GM12878 (cell line): ENCODE results near the gene TOMM5. TPM values are rescaled to one million over a fixed set of nuclear protein-coding genes. Genes with fewer than 3 reads are reported as not detected.

Experiments used
- BHLHE40 ChIP-seq, 2 experiments: fragments of 450-650 bp in 1 of 2; IDR thresholded peaks; 2 replicates each; pipeline ENCODE4 v1.6.1; 2011 to 2017; ENCODE audit warnings: low read depth in 2 of 2, borderline replicate concordance in 1 of 2, improper control_type of control experiment in 1 of 2, low read length in 1 of 2, mild to moderate bottlenecking in 1 of 2
- BMI1 ChIP-seq: fragments of 450-650 bp; IDR thresholded peaks from 2 replicates; pipeline ENCODE4 v1.6.1; 2016; ENCODE audit warnings: mild to moderate bottlenecking, moderate library complexity, borderline replicate concordance
- CHD1 ChIP-seq: IDR thresholded peaks from 2 replicates; pipeline ENCODE4 v1.6.1; 2012; ENCODE audit warnings: low read depth, low read length, improper control_type of control experiment
- CREM ChIP-seq: IDR thresholded peaks from 2 replicates; pipeline ENCODE4 v1.6.1; 2014; ENCODE audit warnings: antibody characterized with exemption, low read depth
- ETV6 ChIP-seq, 2 experiments: fragments of 450-650 bp in 1 of 2; IDR thresholded peaks in 1 of 2; conservative IDR thresholded peaks in 1 of 2; 2 replicates each; pipeline ENCODE4 v1.6.1; 2014; ENCODE audit warnings: antibody characterized with exemption in 1 of 2, borderline replicate concordance in 1 of 2, low read depth in 1 of 2, mild to moderate bottlenecking in 1 of 2, moderate library complexity in 1 of 2
- FOXK2 ChIP-seq: fragments of 450-650 bp; IDR thresholded peaks from 2 replicates; pipeline ENCODE4 v1.6.1; 2017; ENCODE audit warnings: mild to moderate bottlenecking, moderate library complexity
- HDAC2 ChIP-seq: fragments of 200-600 bp; sonication (generic); IDR thresholded peaks from 2 replicates; pipeline ENCODE4 v1.6.1; 2017
- IKZF1 ChIP-seq: fragments of 450-650 bp; conservative IDR thresholded peaks from 2 replicates; pipeline ENCODE4 v1.6.1; 2017; ENCODE audit warnings: antibody characterized with exemption, mild to moderate bottlenecking
- KAT2A ChIP-seq: conservative IDR thresholded peaks from 2 replicates; pipeline ENCODE4 v1.6.1; 2011; ENCODE audit warnings: low read depth, low read length; ENCODE audit not compliant: control insufficient read depth
- KDM1A ChIP-seq: fragments of 200-600 bp; sonication (generic); IDR thresholded peaks from 2 replicates; pipeline ENCODE4 v1.6.1; 2016; ENCODE audit warnings: borderline replicate concordance
- NBN ChIP-seq: fragments of 450-650 bp; IDR thresholded peaks from 2 replicates; pipeline ENCODE4 v1.6.1; 2016
- NFXL1 ChIP-seq: fragments of 450-650 bp; IDR thresholded peaks from 2 replicates; pipeline ENCODE4 v1.6.1; 2017; ENCODE audit warnings: antibody characterized with exemption, mild to moderate bottlenecking, borderline replicate concordance
- NR2C2 ChIP-seq: IDR thresholded peaks from 2 replicates; pipeline ENCODE4 v1.6.1; 2011; ENCODE audit warnings: borderline replicate concordance, low read depth; ENCODE audit not compliant: control insufficient read depth, insufficient read length
- NRF1 ChIP-seq: conservative IDR thresholded peaks from 2 replicates; pipeline ENCODE4 v1.6.1; 2011; ENCODE audit warnings: mild to moderate bottlenecking, low read depth, low read length, improper control_type of control experiment
- PAX5 ChIP-seq: IDR thresholded peaks from 2 replicates; pipeline ENCODE4 v1.6.1; 2011; ENCODE audit warnings: low read depth, low read length, borderline replicate concordance
- PAX8 ChIP-seq: fragments of 450-650 bp; IDR thresholded peaks from 2 replicates; pipeline ENCODE4 v1.6.1; 2017; ENCODE audit warnings: mild to moderate bottlenecking, moderate library complexity
- TCF12 ChIP-seq: IDR thresholded peaks from 2 replicates; pipeline ENCODE4 v1.6.1; 2011; ENCODE audit warnings: low read depth, mild to moderate bottlenecking, low read length
- ZNF274 ChIP-seq: IDR thresholded peaks from one replicate; pipeline ENCODE4 v1.8.0; 2011; ENCODE audit not compliant: insufficient read length, insufficient read depth
- ZSCAN29 ChIP-seq: fragments of 450-650 bp; IDR thresholded peaks from 2 replicates; pipeline ENCODE4 v1.6.1; 2017; ENCODE audit warnings: mild to moderate bottlenecking, moderate library complexity
- polyA plus RNA-seq, 11 experiments: library from polyadenylated mRNA; depleted of rRNA in 4 of 11; unstranded in 6 of 11; stranded (reverse) in 5 of 11; fragments of >200 nt; fragmentation: Nextera tagmentation in 4 of 11; fragmentation: Illumina TruSeq in 1 of 11; extraction: Ambion mirVana in 4 of 11; extraction: Trizol in 1 of 11; gene quantifications; 1 replicate in 1 of 11; 2 replicates in 10 of 11; pipeline versions ENCODE4 v1.2.1 to v1.2.3, GENCODE V29; 2011 to 2016; ENCODE audit warnings: inconsistent platforms in 2 of 11, missing spikeins in 2 of 11, low read depth in 1 of 11
- total RNA-seq, 4 experiments: library from RNA; depleted of rRNA in 3 of 4; stranded (reverse); fragments of >200 nt in 3 of 4; fragmentation: Illumina TruSeq in 1 of 4; extraction: Trizol in 1 of 4; gene quantifications; 2 replicates each; pipeline versions ENCODE4 v1.2.1 to v1.2.3, GENCODE V29; 2013 to 2021
- TF ChIP-seq, protein P1 (sequence below): IDR thresholded peaks from 2 replicates; pipeline ENCODE4 v1.6.1; 2012; ENCODE audit warnings: improper control_type of control experiment, low read depth, low read length; ENCODE audit not compliant: insufficient replicate concordance
- TF ChIP-seq, protein P2 (sequence below): fragments of 450-650 bp; IDR thresholded peaks from 2 replicates; pipeline ENCODE4 v1.6.1; 2016; ENCODE audit warnings: mild to moderate bottlenecking
- TF ChIP-seq, protein P3 (sequence below): fragments of 450-650 bp; IDR thresholded peaks from 2 replicates; pipeline ENCODE4 v1.6.1; 2018; ENCODE audit warnings: mild to moderate bottlenecking, low read depth, moderate library complexity; ENCODE audit not compliant: partially characterized antibody

Gene TOMM5
- total and polyA plus RNA-seq, 10 of the 15 experiments (the other 5 are each of a cell fraction or from before 2014, with no cell fraction given), result 152 to 1,143 (median 351) TPM

GRCh38 chr9:37592108-37592951, at the start of gene TOMM5 (continued):
- TF ChIP-seq, protein P1, sequence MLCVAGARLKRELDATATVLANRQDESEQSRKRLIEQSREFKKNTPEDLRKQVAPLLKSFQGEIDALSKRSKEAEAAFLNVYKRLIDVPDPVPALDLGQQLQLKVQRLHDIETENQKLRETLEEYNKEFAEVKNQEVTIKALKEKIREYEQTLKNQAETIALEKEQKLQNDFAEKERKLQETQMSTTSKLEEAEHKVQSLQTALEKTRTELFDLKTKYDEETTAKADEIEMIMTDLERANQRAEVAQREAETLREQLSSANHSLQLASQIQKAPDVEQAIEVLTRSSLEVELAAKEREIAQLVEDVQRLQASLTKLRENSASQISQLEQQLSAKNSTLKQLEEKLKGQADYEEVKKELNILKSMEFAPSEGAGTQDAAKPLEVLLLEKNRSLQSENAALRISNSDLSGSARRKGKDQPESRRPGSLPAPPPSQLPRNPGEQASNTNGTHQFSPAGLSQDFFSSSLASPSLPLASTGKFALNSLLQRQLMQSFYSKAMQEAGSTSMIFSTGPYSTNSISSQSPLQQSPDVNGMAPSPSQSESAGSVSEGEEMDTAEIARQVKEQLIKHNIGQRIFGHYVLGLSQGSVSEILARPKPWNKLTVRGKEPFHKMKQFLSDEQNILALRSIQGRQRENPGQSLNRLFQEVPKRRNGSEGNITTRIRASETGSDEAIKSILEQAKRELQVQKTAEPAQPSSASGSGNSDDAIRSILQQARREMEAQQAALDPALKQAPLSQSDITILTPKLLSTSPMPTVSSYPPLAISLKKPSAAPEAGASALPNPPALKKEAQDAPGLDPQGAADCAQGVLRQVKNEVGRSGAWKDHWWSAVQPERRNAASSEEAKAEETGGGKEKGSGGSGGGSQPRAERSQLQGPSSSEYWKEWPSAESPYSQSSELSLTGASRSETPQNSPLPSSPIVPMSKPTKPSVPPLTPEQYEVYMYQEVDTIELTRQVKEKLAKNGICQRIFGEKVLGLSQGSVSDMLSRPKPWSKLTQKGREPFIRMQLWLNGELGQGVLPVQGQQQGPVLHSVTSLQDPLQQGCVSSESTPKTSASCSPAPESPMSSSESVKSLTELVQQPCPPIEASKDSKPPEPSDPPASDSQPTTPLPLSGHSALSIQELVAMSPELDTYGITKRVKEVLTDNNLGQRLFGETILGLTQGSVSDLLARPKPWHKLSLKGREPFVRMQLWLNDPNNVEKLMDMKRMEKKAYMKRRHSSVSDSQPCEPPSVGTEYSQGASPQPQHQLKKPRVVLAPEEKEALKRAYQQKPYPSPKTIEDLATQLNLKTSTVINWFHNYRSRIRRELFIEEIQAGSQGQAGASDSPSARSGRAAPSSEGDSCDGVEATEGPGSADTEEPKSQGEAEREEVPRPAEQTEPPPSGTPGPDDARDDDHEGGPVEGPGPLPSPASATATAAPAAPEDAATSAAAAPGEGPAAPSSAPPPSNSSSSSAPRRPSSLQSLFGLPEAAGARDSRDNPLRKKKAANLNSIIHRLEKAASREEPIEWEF, result peak; percentile 71
- TF ChIP-seq PAX5, result peak; percentile 92
- TF ChIP-seq, protein P2, sequence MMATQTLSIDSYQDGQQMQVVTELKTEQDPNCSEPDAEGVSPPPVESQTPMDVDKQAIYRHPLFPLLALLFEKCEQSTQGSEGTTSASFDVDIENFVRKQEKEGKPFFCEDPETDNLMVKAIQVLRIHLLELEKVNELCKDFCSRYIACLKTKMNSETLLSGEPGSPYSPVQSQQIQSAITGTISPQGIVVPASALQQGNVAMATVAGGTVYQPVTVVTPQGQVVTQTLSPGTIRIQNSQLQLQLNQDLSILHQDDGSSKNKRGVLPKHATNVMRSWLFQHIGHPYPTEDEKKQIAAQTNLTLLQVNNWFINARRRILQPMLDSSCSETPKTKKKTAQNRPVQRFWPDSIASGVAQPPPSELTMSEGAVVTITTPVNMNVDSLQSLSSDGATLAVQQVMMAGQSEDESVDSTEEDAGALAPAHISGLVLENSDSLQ, result peak; percentile 73
- no peak for TF ChIP-seq CHD1
- no peak for TF ChIP-seq ZSCAN29
- TF ChIP-seq PAX8, result no peak
- TF ChIP-seq KAT2A, result no peak
- TF ChIP-seq NFXL1, result no peak
- peak; percentile 78 for TF ChIP-seq IKZF1
- peak; percentile 77 to 91 for TF ChIP-seq BHLHE40 (IDR thresholded peaks at IDR 0.05; ENCODE audit: borderline replicate concordance in 1 of 2, low read depth in 2 of 2, low read length in 1 of 2)
- TF ChIP-seq NR2C2, result no peak
- TF ChIP-seq KDM1A, result no peak
- TF ChIP-seq BMI1, result no peak
- TF ChIP-seq TCF12, result peak; percentile 59; the same call in 1 of the 2 replicates
- peak; percentile 52; the same call in 1 of the 2 replicates for TF ChIP-seq CREM
- TF ChIP-seq NRF1, result no peak
- TF ChIP-seq ETV6 (conservative IDR thresholded peaks at IDR 0.05 in 1 of 2, IDR thresholded peaks at IDR 0.05 in 1 of 2; ENCODE audit: borderline replicate concordance in 1 of 2, low read depth in 1 of 2), result no peak
- TF ChIP-seq, protein P3, sequence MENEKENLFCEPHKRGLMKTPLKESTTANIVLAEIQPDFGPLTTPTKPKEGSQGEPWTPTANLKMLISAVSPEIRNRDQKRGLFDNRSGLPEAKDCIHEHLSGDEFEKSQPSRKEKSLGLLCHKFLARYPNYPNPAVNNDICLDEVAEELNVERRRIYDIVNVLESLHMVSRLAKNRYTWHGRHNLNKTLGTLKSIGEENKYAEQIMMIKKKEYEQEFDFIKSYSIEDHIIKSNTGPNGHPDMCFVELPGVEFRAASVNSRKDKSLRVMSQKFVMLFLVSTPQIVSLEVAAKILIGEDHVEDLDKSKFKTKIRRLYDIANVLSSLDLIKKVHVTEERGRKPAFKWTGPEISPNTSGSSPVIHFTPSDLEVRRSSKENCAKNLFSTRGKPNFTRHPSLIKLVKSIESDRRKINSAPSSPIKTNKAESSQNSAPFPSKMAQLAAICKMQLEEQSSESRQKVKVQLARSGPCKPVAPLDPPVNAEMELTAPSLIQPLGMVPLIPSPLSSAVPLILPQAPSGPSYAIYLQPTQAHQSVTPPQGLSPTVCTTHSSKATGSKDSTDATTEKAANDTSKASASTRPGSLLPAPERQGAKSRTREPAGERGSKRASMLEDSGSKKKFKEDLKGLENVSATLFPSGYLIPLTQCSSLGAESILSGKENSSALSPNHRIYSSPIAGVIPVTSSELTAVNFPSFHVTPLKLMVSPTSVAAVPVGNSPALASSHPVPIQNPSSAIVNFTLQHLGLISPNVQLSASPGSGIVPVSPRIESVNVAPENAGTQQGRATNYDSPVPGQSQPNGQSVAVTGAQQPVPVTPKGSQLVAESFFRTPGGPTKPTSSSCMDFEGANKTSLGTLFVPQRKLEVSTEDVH, result peak; percentile 47
- no peak for TF ChIP-seq FOXK2
- TF ChIP-seq NBN, result peak; percentile 48
- TF ChIP-seq HDAC2, result no peak
- no peak for TF ChIP-seq ZNF274
